D721Med (cell line): ENCODE measurements around the gene FUT8.

Source experiments
- DNase-seq: peaks from one replicate; pipeline ENCODE4 v3.0.0; 2011; ENCODE audit warnings: low spot score; ENCODE audit not compliant: insufficient read length
- FAIRE-seq: peaks from 2 replicates; lab custom pipeline; 2011; peaks lifted over from hg19 to GRCh38; lab: Jason Lieb, UNC
- TF ChIP-seq, protein P1 (sequence below): IDR thresholded peaks from 2 replicates; pipeline ENCODE4 v1.5.1; 2012; ENCODE audit warnings: mild to moderate bottlenecking, control low read depth; ENCODE audit not compliant: insufficient read depth; ENCODE audit errors: missing control alignments

Gene FUT8

DNA sequence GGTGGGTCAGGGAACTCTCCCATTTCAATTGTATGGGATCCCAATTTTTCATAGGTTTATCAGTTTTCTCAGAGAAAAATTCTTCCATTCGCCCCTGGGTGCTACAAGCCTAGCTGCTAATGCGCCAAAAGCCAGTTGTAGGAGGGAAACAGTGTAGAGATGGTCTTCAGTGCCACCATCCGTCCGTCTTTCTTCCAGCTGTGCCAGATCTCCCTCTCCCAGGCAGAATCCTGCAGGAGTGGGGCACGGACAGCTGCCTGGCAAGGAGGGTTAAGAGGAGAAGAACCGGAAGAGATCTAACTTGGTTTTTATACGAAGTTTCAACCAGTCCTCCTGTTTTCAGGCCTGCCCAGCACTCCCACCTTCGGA lies 38.9 kb upstream of the FUT8 start:
- FAIRE-seq (no peak), DNase-seq (no peak)
- TF ChIP-seq, protein P1, sequence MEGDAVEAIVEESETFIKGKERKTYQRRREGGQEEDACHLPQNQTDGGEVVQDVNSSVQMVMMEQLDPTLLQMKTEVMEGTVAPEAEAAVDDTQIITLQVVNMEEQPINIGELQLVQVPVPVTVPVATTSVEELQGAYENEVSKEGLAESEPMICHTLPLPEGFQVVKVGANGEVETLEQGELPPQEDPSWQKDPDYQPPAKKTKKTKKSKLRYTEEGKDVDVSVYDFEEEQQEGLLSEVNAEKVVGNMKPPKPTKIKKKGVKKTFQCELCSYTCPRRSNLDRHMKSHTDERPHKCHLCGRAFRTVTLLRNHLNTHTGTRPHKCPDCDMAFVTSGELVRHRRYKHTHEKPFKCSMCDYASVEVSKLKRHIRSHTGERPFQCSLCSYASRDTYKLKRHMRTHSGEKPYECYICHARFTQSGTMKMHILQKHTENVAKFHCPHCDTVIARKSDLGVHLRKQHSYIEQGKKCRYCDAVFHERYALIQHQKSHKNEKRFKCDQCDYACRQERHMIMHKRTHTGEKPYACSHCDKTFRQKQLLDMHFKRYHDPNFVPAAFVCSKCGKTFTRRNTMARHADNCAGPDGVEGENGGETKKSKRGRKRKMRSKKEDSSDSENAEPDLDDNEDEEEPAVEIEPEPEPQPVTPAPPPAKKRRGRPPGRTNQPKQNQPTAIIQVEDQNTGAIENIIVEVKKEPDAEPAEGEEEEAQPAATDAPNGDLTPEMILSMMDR: no peak

GRCh38 chr14:65377576-65377975 lies 35.0 kb upstream of the FUT8 start:
- TF ChIP-seq, protein P1: no peak
- DNase-seq (no peak), FAIRE-seq (no peak)

- TF ChIP-seq, protein P1: no peak
- DNase-seq (no peak), FAIRE-seq (no peak)
These were observed 29.9 kb upstream of the FUT8 start for GRCh38 chr14:65382586-65382985.

DNA sequence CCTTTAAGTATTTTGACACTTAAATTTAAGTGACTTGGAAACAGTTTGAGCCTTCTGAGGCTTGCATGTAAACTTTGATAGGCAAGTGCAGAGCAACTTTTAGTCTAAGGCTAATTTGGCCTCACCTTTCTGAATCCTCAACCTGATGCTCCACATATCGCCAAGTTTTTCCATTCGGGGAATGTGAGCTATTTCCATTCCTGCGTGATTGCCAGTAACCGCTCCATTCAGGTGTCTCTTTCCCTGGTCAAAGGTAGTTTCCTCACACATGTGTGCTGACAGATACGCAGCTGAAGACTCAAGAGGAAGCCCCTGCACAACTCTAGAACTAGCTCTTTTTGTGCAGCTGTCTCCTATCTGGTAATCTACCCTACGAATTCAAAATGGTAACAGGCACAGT lies 25.4 kb upstream of the FUT8 start:
- no peak for DNase-seq
- FAIRE-seq: no peak
- TF ChIP-seq, protein P1: no peak

DNA sequence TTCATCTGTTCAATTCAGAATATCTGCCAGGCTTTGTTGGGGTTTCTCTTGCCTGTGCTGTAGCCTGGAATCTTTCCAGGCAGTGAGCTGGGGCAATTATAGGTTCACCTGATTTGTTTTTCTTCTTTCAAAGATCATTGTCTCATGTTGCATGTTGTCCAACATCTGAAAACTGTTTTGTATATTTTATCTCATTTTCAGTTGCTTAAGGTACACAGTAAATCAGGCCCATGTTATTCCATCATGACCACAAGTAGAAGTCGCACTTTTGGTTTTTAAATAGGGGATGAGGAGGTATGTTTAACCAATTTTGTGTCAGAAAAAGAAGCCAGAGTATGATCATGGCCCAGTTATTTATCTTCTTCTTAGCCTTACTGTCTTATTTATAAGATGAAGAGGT lies 24.9 kb upstream of the FUT8 start:
- DNase-seq (no peak), FAIRE-seq (no peak)

DNA sequence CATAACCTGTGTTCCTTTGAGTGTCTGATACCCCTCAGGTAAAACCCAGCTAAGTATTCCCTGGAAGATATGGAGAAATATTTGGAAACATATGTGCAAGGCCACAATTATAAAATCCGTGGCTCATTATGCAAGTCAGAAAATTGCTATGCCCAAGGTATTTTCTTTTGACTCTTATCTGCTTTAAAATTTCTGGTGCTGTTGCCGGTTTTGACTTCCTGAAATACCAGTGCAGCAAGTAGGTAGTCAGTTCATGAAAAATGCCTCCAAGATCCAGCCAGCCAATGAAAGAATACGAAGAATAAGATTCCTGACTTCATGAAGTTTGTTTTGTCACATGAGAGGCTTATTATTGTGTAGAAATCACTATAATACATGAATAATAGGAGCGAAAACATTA lies 20.2 kb upstream of the FUT8 start:
- FAIRE-seq: no peak
- TF ChIP-seq, protein P1: no peak

More for the DNA sequence above, 24.9 kb upstream of the FUT8 start:
- TF ChIP-seq, protein P1: no peak

DNA sequence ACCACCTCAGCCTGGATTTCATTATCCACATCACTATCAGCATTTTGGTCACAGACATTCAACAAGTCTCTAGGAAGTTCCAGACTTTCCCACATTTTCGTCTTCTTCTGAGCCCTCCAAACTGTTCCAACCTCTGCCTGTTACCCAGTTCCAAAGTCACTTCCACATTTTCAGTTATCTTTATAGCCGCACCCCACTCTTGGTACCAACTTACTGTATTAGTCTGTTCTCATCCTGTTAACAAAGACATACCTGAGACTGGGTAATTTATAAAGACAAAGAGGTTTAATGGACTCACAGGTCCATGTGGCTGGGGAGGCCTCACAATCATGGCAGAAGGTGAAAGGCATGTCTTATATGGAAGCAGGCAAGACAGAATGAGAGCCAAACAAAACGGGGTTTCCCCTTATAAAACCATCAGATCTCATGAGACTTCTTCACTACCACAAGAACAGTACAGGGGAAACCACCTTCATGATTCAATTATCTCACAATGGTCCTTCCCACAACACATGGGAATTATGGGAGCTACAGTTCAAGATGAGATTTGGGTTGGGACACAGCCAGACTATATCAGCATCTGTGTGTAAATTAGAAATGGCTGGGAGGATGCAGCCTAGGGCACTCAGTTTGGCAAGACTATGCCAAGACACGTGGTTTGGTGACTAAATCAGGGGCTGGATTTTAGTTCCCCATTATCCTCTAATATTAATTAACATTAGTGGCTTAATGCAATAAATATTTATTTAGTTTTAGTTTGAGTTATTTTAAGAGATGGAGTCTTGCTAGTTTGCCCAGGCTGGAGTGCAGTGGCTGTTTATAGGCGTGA lies 16.2 kb upstream of the FUT8 start:
- FAIRE-seq (no peak), DNase-seq (no peak)
- TF ChIP-seq, protein P1: no peak

More for the DNA sequence above, 20.2 kb upstream of the FUT8 start:
- DNase-seq: no peak
